NCI-H146 (cell line): Measurements from ENCODE around the gene COL23A1.
"Not testable (repeated sequence)": the region's sequence is repeated elsewhere in the genome, so short reads cannot be mapped to it uniquely, and the experiment has no call there.

Experiments
- DNase-seq: peaks from one replicate; lab custom pipeline; 2025; lab: John Stamatoyannopoulos, UW

The COL23A1 gene

GRCh38 chr5:178504340-178504960 lies 85.7 kb downstream of the COL23A1 start:
- no peak for DNase-seq

- DNase-seq: no peak
Observed at GRCh38 chr5:178502401-178503100, 87.6 kb downstream of the COL23A1 start.

- no peak for DNase-seq
Observed at GRCh38 chr5:178499352-178499751, 90.8 kb downstream of the COL23A1 start.

GRCh38 chr5:178496642-178497041 lies 93.6 kb downstream of the COL23A1 start:
- no peak for DNase-seq

- no peak for DNase-seq
Observed at GRCh38 chr5:178496214-178496613, 94.0 kb downstream of the COL23A1 start.

GRCh38 chr5:178495706-178496105 lies 94.5 kb downstream of the COL23A1 start:
- no peak for DNase-seq

- no peak for DNase-seq
Observed at GRCh38 chr5:178492278-178492677, 97.9 kb downstream of the COL23A1 start.

- DNase-seq: no peak
Observed at GRCh38 chr5:178490935-178491652, 99.1 kb downstream of the COL23A1 start.

- no peak for DNase-seq
Observed at GRCh38 chr5:178489271-178489976, 100.8 kb downstream of the COL23A1 start.

GRCh38 chr5:178488696-178489095 lies 101.5 kb downstream of the COL23A1 start:
- no peak for DNase-seq

- no peak for DNase-seq
Observed at GRCh38 chr5:178487911-178488600, 102.1 kb downstream of the COL23A1 start.

GRCh38 chr5:178486878-178487512 lies 103.2 kb downstream of the COL23A1 start:
- not testable (repeated sequence) for DNase-seq

- no peak for DNase-seq
Observed at GRCh38 chr5:178486239-178486641, 104.0 kb downstream of the COL23A1 start.

- no peak for DNase-seq
Observed at GRCh38 chr5:178483620-178484019, 106.6 kb downstream of the COL23A1 start.

GRCh38 chr5:178479261-178479660 lies 110.9 kb downstream of the COL23A1 start:
- DNase-seq: no peak

GRCh38 chr5:178478370-178478769 lies 111.8 kb downstream of the COL23A1 start:
- no peak for DNase-seq

- no peak for DNase-seq
Observed at GRCh38 chr5:178477802-178478201, 112.4 kb downstream of the COL23A1 start.

GRCh38 chr5:178476972-178477754 lies 113.0 kb downstream of the COL23A1 start:
- no peak for DNase-seq

GRCh38 chr5:178476531-178476930 lies 113.7 kb downstream of the COL23A1 start:
- no peak for DNase-seq

- no peak for DNase-seq
Observed at GRCh38 chr5:178475422-178475821, 114.8 kb downstream of the COL23A1 start.
